Measurements from ENCODE around the gene ERP44.
"Not testable (repeated sequence)": the region's sequence is repeated elsewhere in the genome, so short reads cannot be mapped to it uniquely, and the experiment has no call there.

ERP44 gene

GRCh38 chr9:100098887-100099721 lies at the start of gene ERP44, which contains the start of gene INVS:
Gene ERP44 (minus strand): TSS chr9:100099000. CDS start chr9:100098840, 160 bp downstream.
Gene INVS (plus strand): TSS chr9:100099243. CDS start chr9:100104522, 5,279 bp downstream.
- DNase-seq: peak; percentile 92

DNA sequence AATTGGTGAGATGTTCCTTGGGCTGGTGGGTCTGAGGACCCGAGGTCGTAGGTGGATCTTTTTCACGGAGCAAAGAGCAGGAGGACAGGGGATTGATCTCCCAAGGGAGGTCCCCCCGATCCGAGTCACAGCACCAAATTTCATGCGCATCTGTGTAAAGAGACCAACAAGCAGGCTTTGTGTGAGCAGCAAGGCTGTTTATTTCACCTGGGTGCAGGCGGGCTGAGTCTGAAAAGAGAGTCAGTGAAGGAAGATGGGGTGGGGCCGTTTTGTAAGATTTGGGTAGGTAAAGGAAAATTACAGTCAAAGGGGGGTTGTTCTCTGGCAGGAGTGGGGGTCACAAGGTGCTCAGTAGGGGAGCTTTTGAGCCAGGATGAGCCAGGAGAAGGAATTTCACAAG lies 47.2 kb upstream of the ERP44 start:
- DNase-seq: not testable (repeated sequence)

GRCh38 chr9:100145167-100145934 lies 46.6 kb upstream of the ERP44 start:
- not testable (repeated sequence) for DNase-seq

DNA sequence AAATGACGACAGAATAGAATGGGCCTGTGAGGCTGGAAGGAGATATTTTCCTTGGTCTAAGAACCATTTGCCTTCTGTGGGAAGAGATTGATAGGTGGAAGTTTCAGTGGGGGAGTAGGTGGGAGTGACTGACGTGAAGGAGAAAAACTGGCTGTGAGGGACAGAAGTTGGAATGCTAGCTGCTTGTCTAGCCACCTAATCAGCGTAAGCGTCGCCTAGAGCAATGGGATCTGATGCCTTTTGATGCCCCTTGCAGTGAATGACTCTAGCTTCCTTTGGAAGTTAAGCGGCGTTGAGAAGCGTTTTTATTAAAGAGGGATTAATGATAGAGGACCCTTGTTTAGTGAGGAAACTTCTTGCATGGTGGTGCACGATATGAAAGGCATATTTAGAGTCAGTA lies 43.1 kb upstream of the ERP44 start:
- DNase-seq: not testable (repeated sequence)

- DNase-seq: not testable (repeated sequence)
These were observed 41.5 kb upstream of the ERP44 start for GRCh38 chr9:100140303-100140702.

- DNase-seq: not testable (repeated sequence)
These were observed 38.0 kb upstream of the ERP44 start for GRCh38 chr9:100136799-100137198.

DNA sequence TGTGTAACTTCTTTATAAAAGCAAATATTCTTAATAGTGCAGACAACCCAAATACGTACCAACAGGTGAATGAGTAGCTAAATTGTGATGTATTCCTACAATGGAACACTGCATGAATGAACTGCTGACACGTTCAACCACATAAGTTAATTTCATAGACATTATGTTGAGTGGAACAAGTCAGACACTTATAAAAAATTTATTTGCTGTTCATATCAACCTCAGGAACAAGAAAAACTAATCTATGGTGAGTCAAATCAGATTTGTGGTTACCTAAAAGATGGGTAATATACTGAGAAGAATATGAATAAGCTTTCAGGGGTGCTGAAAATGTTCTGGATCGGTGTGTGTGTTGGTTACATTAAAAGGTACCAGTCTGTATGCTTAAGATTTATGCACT lies 35.9 kb upstream of the ERP44 start:
- DNase-seq: no peak

GRCh38 chr9:100131875-100132430 lies 33.2 kb upstream of the ERP44 start:
- no peak for DNase-seq

DNA sequence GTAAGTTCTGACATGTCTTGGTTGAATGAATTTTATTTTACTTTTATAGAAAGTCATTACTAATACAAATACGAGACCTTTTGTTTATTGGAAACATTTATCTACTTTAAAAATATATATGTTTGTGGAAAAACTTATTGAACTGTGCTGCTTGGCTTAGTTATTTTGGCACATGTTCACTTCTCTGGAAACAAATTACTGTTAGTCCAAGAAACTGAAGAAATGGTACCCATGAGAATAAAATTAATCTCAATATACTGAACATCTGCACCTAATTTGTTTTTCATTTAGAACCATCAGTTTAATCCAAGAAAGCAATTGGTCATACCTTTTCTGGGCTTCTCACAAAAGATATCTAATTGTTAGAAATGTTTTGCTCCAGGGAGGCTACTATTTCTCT lies 32.4 kb upstream of the ERP44 start:
- no peak for DNase-seq

DNA sequence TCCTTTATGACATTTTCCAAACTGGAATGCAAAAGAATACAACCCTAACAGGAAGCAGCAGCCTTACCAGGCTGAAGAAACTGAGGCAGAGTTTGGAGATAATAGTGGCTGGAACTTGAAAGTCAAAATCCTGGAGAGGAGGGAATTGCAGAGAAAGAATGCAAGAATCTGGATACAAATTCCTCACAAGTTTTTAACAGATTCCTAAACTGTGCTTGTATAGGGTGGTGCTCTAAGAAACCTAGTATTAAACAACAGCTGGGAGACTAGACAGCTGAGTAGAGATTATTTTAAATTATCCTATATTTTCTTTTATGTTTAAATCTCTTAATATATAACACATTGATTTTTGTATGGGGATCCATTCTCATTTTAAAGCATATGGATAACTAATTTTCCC lies 31.0 kb upstream of the ERP44 start:
- no peak for DNase-seq

DNA sequence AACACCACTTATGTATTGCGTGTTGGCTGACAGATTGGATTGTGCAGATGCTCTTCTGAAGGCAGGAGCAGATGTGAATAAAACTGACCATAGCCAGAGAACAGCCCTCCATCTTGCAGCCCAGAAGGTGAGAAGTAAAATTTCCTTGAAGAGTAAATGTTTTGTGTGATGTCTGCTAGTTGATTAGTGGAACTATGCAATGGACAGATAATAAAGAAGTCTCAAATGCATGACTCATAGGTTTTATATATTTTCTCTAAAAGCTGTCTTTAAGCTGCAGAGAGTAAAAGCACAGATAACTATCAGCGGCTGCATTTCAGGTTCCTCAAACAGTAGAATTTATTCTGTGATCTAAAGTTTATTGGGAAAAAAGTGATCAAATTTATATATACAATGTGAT lies 27.6 kb upstream of the ERP44 start:
- DNase-seq: no peak

DNA sequence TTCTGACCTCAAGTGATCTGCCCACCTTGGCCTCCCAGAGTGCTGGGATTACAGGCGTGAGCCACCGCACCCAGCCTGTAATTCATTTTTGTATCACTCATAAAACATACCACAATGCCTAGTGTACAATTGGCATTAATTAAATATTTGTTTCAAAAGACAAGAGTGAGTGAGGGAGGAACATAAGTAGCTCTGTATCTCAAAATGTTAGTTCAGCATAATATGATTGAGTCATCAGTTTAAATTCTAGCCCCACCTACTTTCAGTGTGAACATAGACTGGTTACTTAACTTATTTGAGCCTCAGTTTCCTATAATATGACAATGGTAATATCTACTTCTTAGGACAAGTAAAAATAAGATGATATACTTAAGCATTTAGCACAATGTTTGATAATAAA lies 27.1 kb upstream of the ERP44 start:
- no peak for DNase-seq

DNA sequence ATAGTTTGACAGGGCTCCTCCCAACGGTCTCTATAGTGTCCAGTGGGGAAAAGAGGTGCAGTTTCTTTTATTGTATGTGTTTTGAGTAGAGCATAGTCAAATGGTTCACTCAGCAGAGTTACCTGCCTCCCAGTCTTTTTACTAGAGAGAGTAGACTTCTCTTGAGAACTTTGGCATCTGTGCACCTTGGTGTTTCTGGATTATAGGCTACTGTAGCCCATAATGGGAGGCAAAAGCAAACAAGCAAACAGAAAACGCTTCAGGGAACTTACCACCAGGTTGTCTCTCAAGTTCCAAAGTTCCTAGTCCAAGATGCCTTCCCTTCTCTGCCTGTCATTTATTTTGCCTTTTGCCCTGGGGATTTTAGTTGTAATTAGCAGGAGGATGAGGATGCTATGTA lies 26.4 kb upstream of the ERP44 start:
- no peak for DNase-seq

- no peak for DNase-seq
These were observed 21.5 kb upstream of the ERP44 start for GRCh38 chr9:100120286-100120685.

- no peak for DNase-seq
These were observed 18.5 kb upstream of the ERP44 start for GRCh38 chr9:100117316-100117715.

GRCh38 chr9:100112677-100113336 lies 14.0 kb upstream of the ERP44 start:
- no peak for DNase-seq

GRCh38 chr9:100111235-100111634 lies 12.4 kb upstream of the ERP44 start:
- no peak for DNase-seq

DNA sequence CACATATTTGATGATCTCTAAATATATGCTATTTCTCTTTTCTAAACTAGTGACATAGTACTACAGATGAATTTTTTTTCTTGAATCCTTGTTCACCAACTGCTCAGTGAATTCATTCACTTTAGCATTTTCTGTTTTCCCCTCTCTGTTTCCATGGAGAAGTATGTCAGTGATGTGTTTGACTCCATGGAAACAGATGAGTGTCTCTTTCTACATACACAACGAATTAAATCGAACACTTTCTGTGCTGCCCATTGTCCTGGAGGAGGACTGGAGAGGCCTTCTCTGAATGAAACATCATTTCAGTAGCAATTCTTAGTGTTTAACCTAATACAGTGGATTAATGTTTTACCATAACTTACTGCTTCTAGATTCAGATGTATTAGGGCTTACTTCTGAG lies 9.8 kb upstream of the ERP44 start:
- no peak for DNase-seq

DNA sequence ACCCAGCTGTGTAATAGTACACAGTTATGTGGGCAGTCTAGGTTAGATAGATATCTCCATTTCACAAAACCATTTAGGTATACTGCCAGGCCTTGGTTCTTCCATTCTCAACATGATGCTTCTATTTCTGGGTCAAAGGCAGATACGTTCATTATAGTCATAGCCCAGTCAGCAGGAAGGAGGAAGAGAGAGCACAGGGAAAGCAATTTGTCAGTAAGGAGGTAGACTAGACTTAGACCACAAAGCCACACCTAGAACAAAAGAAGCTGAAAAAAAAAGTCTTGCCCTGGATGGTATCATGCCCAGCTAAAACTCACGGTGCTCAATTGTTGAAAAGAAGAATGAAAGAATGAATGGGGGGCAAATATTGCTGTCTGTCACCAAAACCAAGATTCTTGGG lies 7.8 kb upstream of the ERP44 start:
- DNase-seq: no peak

DNA sequence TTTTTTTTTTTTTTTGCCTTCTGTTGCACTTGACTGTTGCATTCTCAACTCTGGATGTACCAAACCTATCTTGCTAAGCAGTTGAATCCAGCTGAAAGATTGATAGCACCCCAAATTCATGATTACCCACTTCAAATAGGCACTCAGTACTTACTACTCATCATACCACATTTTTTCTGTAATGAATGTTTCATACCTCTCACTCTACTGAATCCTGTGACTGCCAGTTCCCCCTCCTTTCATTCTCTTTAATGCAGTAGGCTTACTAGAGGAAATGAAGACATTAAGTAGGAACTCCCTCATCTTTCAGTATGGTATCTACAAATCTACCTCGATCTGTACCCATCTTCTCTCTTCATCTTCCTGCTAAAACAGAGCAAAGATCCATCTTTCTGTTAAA lies 7.1 kb upstream of the ERP44 start:
- no peak for DNase-seq

- DNase-seq: no peak
These were observed 5.5 kb upstream of the ERP44 start for GRCh38 chr9:100104314-100104713.

DNA sequence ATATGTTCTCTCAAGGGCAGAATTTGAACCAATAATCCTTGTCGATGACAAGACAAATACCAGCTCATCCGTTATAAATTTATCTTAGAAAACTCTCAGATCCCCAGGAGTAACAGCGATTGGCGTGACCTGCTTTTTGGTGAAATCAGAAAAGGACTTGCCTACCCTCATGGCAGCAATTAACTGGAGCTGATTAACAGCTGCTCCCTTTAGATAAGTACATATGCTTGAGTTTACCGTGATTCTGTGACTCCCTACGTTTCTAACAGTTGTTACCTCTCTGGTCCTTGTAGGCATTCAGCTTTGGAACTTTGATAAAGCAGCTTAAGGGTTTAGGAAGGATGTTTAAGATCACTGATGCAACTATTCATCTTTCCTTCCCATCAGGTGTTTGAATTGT lies 2.8 kb upstream of the ERP44 start:
- DNase-seq: no peak

DNA sequence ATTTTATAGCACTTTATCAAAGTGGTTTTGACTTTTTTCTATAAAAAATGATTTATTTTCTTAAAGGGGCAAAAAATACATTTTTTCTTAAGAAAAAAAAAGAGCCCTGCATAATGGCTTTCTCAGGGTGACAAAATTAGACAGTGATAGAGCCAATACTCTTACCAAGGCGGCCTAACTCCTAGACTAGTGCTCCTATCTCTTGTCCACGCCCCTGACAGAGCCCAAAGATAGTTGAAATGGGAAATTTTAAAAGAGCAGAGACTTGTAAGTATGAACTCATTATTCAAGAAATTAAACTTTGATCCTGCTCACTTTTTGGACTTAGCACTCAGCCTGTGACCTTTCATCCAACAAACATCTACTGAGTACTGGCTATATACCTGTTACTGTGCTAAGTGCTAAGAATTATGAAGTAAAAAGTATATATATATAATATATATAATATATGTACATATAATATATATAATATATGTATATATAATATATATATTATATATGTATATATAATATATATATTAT lies 1.4 kb upstream of the ERP44 start:
- no peak for DNase-seq

All from activated T-cell treated with anti-CD3 and anti-CD28 coated beads, Interleukin-2, amount 50 U/mL, for 1 hour (primary cell).